NB4 (cell line): ENCODE results near the gene CASKIN2.
A peak's percentile ranks its signal among the peaks of the same experiment; 100 is the strongest.
"Not testable (repeated sequence)": the region's sequence is repeated elsewhere in the genome, so short reads cannot be mapped to it uniquely, and the experiment has no call there.

Experiments used
- DNase-seq: peaks from one replicate; pipeline ENCODE4 v3.0.0; 2010; ENCODE audit warnings: low read depth
- H3K4me3 ChIP-seq: one replicate; pipeline ENCODE4 v1.5.1; 2011; ENCODE audit warnings: mild to moderate bottlenecking, low read depth, low read length, moderate library complexity
- MYC ChIP-seq: IDR thresholded peaks from 2 replicates; pipeline ENCODE4 v1.6.1; 2011; ENCODE audit warnings: low read depth, low read length
- POLR2A ChIP-seq: IDR thresholded peaks from 2 replicates; pipeline ENCODE4 v1.6.1; 2011; ENCODE audit warnings: mild to moderate bottlenecking; ENCODE audit not compliant: insufficient read length; ENCODE audit errors: extremely low read depth
- TF ChIP-seq, protein P1 (sequence below): IDR thresholded peaks from 2 replicates; pipeline ENCODE4 v1.6.1; 2011; ENCODE audit warnings: low read depth, low read length
- TF ChIP-seq, protein P2 (sequence below): IDR thresholded peaks from one replicate; pipeline ENCODE4 v1.5.1; 2012; ENCODE audit warnings: low read depth, low read length

CASKIN2 gene

DNA sequence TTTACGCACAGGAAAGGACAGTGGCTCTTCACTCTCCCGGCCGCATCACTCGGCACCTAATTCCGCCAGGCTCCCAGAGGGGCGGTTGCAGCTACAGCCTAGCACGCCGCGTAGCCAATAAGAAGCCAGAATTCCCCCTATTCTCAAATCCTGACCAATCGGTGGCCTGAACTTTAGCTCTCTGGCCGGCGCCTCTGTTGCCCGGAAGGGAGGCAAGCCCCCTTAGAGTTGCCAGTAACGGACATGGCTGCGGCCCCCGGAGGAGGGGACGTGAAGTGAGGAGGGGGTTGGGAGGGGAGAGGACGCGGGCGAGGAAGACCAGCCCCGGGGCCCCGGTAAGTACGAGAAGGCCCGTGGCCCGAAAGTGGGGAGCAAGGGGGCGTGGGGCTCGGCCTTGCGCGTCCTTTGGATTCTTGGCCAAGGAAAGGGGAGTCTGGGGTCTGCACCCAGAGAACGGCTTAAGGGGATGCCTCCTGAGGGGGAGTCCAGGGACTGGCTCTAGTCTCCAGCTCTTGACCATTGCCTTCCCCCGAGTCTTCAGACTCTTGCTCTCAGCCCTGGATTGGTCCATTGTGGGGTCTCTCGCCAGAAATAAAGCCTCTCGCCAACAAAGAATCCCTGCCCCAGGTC lies 58.8 kb downstream of the CASKIN2 start, which contains the start of gene TMEM94:
TSS of gene TMEM94 (plus strand) at position 219 of the 630 bp plus-strand sequence. CDS start 15,271 bp downstream, outside the sequence.
- H3K4me3 ChIP-seq: peak within 1 kb of the TSS; percentile 97
- peak; percentile 97 for DNase-seq
- TF ChIP-seq POLR2A (peak; percentile 51), MYC (no peak)
- TF ChIP-seq, protein P1, sequence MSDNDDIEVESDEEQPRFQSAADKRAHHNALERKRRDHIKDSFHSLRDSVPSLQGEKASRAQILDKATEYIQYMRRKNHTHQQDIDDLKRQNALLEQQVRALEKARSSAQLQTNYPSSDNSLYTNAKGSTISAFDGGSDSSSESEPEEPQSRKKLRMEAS: no peak

DNA sequence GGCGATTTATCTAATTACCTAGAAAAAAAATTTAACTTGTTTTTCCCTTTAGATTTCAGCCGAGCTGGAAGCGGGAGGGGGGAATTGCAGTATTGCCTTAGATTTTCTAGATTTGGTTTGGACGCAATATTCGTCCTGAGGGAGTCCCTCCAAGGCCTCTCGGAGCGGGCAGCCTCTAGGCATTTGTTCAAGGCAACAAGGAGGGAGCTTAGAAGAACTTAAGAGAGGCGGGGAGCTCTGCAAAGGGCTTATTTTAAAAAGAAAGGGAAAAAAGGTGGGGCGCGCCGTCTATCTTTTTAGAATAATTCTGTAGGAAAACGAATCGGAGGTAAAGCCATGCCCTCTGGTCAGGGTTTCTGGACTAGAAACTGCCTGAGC lies 59.3 kb downstream of the CASKIN2 start:
- TF ChIP-seq, protein P2, sequence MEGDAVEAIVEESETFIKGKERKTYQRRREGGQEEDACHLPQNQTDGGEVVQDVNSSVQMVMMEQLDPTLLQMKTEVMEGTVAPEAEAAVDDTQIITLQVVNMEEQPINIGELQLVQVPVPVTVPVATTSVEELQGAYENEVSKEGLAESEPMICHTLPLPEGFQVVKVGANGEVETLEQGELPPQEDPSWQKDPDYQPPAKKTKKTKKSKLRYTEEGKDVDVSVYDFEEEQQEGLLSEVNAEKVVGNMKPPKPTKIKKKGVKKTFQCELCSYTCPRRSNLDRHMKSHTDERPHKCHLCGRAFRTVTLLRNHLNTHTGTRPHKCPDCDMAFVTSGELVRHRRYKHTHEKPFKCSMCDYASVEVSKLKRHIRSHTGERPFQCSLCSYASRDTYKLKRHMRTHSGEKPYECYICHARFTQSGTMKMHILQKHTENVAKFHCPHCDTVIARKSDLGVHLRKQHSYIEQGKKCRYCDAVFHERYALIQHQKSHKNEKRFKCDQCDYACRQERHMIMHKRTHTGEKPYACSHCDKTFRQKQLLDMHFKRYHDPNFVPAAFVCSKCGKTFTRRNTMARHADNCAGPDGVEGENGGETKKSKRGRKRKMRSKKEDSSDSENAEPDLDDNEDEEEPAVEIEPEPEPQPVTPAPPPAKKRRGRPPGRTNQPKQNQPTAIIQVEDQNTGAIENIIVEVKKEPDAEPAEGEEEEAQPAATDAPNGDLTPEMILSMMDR: no peak
- no peak for TF ChIP-seq POLR2A
- DNase-seq: no peak
- H3K4me3 ChIP-seq: peak overlapping the region; percentile 59

DNA sequence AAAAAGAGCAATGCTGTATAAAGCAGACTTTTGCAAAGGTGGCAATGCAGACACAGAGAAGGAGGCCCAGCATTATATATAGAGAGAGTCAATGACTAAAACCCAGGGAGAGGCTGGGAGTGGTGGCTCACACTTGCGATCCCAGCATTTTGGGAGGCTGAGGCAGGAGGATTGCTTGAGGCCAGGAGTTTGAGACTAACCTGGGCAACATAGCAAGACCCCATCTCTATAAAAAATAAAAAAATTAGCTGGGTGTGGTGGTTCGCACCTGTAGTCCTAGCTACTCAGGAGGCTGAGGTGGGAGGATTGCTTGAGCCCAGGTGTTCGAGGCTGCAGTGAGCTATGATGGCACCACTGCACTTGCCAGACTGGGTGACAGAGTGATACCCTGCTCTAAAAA lies 60.7 kb downstream of the CASKIN2 start:
- DNase-seq, H3K4me3 ChIP-seq: not testable (repeated sequence)

DNA sequence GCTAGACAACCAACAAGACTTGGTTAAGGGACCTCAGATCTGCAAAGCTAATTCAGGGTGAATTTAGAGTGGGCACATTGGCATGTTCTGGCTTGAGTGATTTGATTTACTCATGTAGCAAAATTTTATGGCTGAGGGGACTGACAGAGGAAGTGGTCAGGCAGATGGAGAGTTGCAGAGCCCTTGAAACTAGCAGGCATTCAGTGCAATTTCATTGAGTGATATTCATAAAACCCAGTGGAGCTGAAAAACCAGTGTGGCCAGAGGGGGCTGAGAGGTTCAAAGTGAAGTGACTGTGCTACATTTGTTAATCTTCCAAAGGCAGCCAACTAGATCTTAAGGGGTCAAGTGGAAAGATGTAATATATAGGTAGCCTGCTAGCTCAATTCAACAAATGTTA lies 61.1 kb downstream of the CASKIN2 start:
- no peak overlapping the region for H3K4me3 ChIP-seq
- TF ChIP-seq POLR2A (no peak), MYC (no peak)
- TF ChIP-seq, protein P1: no peak
- TF ChIP-seq, protein P2: no peak
- DNase-seq: peak; percentile 72

DNA sequence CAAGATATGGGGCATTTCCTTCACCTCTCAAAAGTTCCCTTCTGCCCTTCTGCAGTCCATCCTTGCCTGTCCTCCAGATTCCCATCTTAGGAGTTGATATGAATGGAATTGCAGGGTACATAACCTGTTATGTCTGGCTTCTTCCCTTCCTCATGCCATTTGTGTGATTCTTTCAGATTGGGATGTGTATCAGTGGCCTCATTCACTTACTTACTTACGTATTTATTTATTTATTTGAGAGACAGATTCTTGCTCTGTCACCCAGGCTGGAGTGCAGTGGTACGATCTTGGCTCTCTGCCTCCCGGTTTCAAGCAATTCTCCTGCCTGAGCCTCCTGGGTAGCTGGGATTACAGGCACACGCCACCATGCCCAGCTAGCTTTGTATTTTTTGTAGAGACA lies 65.1 kb downstream of the CASKIN2 start:
- no peak overlapping the region for H3K4me3 ChIP-seq
- TF ChIP-seq, protein P1: no peak
- TF ChIP-seq POLR2A (no peak), MYC (no peak)
- TF ChIP-seq, protein P2: no peak
- no peak for DNase-seq
